PC-9 (cell line): ENCODE data around the gene IKZF4.

Source experiments
- EZH2 ChIP-seq: fragments of 200-600 bp; sonication (generic); IDR thresholded peaks from 2 replicates; pipeline ENCODE4 v1.8.0; 2017; ENCODE audit warnings: antibody characterized with exemption, low read depth
- TF ChIP-seq, protein P1 (sequence below): fragments of 200-600 bp; sonication (generic); conservative IDR thresholded peaks from 2 replicates; pipeline ENCODE4 v1.6.1; 2017; ENCODE audit warnings: mixed run types, antibody characterized with exemption, mild to moderate bottlenecking, moderate library complexity

DNA sequence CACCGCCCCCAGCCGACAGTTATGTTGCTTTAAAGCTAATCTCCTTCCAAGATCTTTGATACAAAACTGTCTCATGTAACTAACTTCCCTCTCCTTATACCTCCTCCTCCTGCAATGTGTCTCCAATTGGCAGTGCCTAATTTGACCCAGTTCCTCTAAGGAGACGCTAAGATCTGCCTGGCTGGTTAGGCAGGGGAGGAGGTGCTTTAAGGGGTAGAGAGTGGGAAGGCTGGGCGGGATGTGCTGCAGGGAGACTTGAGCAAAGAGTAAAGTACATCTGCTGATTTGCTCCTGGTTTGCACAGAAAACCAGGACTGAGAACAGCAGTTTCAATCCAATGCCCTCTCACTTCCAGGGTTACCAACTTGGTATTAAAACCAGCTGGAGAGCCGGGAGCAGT lies 7.4 kb upstream of the IKZF4 start:
- TF ChIP-seq, protein P1, sequence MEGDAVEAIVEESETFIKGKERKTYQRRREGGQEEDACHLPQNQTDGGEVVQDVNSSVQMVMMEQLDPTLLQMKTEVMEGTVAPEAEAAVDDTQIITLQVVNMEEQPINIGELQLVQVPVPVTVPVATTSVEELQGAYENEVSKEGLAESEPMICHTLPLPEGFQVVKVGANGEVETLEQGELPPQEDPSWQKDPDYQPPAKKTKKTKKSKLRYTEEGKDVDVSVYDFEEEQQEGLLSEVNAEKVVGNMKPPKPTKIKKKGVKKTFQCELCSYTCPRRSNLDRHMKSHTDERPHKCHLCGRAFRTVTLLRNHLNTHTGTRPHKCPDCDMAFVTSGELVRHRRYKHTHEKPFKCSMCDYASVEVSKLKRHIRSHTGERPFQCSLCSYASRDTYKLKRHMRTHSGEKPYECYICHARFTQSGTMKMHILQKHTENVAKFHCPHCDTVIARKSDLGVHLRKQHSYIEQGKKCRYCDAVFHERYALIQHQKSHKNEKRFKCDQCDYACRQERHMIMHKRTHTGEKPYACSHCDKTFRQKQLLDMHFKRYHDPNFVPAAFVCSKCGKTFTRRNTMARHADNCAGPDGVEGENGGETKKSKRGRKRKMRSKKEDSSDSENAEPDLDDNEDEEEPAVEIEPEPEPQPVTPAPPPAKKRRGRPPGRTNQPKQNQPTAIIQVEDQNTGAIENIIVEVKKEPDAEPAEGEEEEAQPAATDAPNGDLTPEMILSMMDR: no peak
- TF ChIP-seq EZH2: no peak
